Measurements from ENCODE around the gene GCA. TPM values are rescaled to one million over a fixed set of nuclear protein-coding genes. Genes with fewer than 3 reads are reported as not detected.

Gene GCA
- total RNA-seq, 2 experiments from 2014 or later, result 13.1 to 13.7 TPM

DNA sequence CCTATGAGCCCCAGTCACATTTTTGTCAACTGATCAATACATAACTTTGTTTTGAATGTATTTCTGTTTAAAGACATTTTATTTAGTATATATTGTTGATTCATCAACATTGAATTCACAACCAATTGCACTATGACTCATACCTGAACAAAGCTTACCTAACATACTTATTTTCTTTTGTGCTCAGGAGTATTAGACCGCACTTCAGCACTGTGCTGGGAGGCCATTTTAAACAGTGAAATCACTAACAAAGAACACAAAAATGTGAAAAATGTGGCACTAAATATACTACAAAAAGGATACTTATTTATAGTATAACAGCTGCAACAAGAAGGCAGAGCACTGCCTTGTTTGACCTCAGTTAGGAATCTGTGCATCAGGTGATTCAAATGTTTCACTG lies 13.1 kb upstream of the GCA start:
- ATAC-seq, result no peak
- peaks cover 3% of the 10 kb centered on the region for H3K36me3 Mint-ChIP-seq (ENCODE audit: low read depth)

GRCh38 chr2:162333968-162334367 lies 10.0 kb upstream of the GCA start:
- H3K4me1 Mint-ChIP-seq (ENCODE audit: low read depth), result peaks cover 1% of the 10 kb centered on the region
- H3K9me3 Mint-ChIP-seq (ENCODE audit: insufficient read depth), result no peaks in the 10 kb centered on the region
- no peak overlapping the region for H3K4me3 Mint-ChIP-seq
- DNase-seq (peak; percentile 41), ATAC-seq (peak; percentile 63)
- ChIA-PET CTCF (interaction anchor here (0.6 to 2.1 kb wide), 17 partner anchors 9 to 277 kb away, joined by 3 to 28 read pairs (median 6); partner anchors contain the start of genes GCA and IFIH1), POLR2A (interaction anchor here (1.5 kb wide), 1 partner anchor 15 kb away, joined by 6 read pairs; the partner anchor contains the start of gene IFIH1)
- H3K27ac Mint-ChIP-seq, result no peak overlapping the region
- peaks cover 3% of the 10 kb centered on the region for H3K36me3 Mint-ChIP-seq (ENCODE audit: low read depth)
- no peaks in the 10 kb centered on the region for H3K27me3 Mint-ChIP-seq (ENCODE audit: low read depth)

More for the DNA sequence above, 13.1 kb upstream of the GCA start:
- DNase-seq, result no peak
- peaks cover 11% of the 10 kb centered on the region for H3K4me1 Mint-ChIP-seq (ENCODE audit: low read depth)
- no peak overlapping the region for H3K27ac Mint-ChIP-seq
- ChIA-PET CTCF (no interaction called here), POLR2A (interaction anchor here (1.0 kb wide), 1 partner anchor 12 kb away, joined by 4 read pairs; the partner anchor contains the start of gene IFIH1)
- H3K9me3 Mint-ChIP-seq (ENCODE audit: insufficient read depth), result no peaks in the 10 kb centered on the region
- H3K27me3 Mint-ChIP-seq (ENCODE audit: low read depth), result no peaks in the 10 kb centered on the region
- H3K4me3 Mint-ChIP-seq, result no peak overlapping the region

- Mint-ChIP-seq H3K27ac (no peak overlapping the region), H3K27me3 (ENCODE audit: low read depth) (peaks cover 3% of the 10 kb centered on the region), H3K9me3 (ENCODE audit: insufficient read depth) (no peaks in the 10 kb centered on the region), H3K4me1 (ENCODE audit: low read depth) (no peaks in the 10 kb centered on the region), H3K4me3 (no peak overlapping the region), H3K36me3 (ENCODE audit: low read depth) (peaks cover 1% of the 10 kb centered on the region)
- DNase-seq (no peak), ATAC-seq (no peak)
- ChIA-PET CTCF (interaction anchor here (1.4 kb wide), 1 partner anchor 8 kb away, joined by 3 read pairs; no protein-coding TSS in a partner anchor), POLR2A (interaction anchor here (1.3 kb wide), 1 partner anchor 19 kb away, joined by 4 read pairs; the partner anchor contains the start of gene IFIH1)
Observed at GRCh38 chr2:162337868-162338267, 6.1 kb upstream of the GCA start.

DNA sequence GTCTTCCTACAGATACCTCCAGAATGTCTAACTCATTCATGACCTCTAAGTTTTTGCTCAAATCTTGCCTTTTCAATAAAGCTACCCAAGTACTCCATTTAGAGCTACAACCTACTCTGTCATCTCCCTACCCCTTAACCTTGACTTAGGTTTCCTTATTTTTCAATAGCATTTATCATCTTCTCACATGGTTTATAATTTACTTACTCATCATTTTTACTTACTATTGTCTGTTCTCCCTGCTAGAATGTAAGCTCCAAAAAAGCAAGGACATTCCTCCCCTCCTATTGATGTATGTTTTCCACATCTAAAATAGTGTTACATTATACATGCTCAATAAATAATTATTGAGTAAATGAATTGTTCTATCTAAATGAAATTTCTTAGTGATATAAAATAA lies 3.1 kb upstream of the GCA start:
- ChIA-PET POLR2A (no interaction called here), CTCF (interaction anchor here (0.8 kb wide), 1 partner anchor 119 kb away, joined by 3 read pairs; no protein-coding TSS in a partner anchor)
- H3K27ac Mint-ChIP-seq, result no peak overlapping the region
- no peaks in the 10 kb centered on the region for H3K9me3 Mint-ChIP-seq (ENCODE audit: insufficient read depth)
- H3K27me3 Mint-ChIP-seq (ENCODE audit: low read depth), result peaks cover 5% of the 10 kb centered on the region
- peaks cover 16% of the 10 kb centered on the region for H3K4me1 Mint-ChIP-seq (ENCODE audit: low read depth)
- DNase-seq, result no peak
- no peak for ATAC-seq
- H3K4me3 Mint-ChIP-seq, result no peak overlapping the region
- no peaks in the 10 kb centered on the region for H3K36me3 Mint-ChIP-seq (ENCODE audit: low read depth)

DNA sequence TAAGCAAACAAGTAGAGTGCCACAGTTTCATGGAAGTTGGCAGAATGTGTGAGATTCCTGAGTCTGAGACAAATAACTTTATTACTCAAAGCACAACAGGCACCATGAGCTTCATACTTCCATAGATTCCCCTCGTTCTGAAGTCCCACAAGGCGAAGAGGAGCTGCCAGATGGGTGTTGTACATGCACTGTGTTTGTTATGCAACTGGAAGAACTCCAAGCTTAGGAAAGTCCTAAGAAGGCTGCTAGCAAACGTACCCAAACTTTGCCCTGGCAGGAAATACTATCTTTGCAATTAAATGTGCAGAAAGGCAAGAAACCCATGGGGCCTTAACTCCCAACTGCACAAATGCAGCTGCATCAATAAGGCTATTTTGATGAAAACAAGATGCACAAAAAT lies 1.6 kb upstream of the GCA start:
- DNase-seq (no peak), ATAC-seq (no peak)
- ChIA-PET CTCF (interaction anchor here (1.3 kb wide), 1 partner anchor 16 kb away, joined by 4 read pairs; no protein-coding TSS in a partner anchor), POLR2A (no interaction called here)
- peaks cover 8% of the 10 kb centered on the region for H3K27me3 Mint-ChIP-seq (ENCODE audit: low read depth)
- H3K4me3 Mint-ChIP-seq, result no peak overlapping the region
- no peaks in the 10 kb centered on the region for H3K9me3 Mint-ChIP-seq (ENCODE audit: insufficient read depth)
- H3K36me3 Mint-ChIP-seq (ENCODE audit: low read depth), result no peaks in the 10 kb centered on the region
- H3K27ac Mint-ChIP-seq, result no peak overlapping the region
- peaks cover 16% of the 10 kb centered on the region for H3K4me1 Mint-ChIP-seq (ENCODE audit: low read depth)

DNA sequence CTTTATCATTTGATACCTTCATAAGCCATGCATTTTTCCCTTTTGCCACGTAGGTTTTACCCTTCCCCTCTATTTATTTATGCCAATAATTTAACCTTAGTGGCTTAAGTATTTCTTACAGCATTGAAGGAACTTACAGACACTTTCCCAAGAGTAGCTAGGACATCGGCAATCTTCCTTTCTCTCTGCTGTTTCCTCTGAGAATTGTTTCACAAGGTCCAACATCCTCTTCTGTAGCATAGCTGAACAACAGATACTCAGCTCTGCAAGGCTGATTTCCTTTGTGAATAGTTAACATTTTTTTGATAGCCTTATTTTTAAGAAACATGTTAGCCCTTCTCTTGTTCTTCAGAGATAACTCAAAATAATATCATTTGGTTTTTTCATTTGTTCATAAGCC lies 1.1 kb upstream of the GCA start:
- H3K9me3 Mint-ChIP-seq (ENCODE audit: insufficient read depth), result no peaks in the 10 kb centered on the region
- no peak for ATAC-seq
- CTCF ChIA-PET, result interaction anchor here (1.3 to 1.9 kb wide), 4 partner anchors 8 to 44 kb away, joined by 3 to 17 read pairs (median 8); partner anchors contain the start of gene IFIH1
- peaks cover 16% of the 10 kb centered on the region for H3K4me1 Mint-ChIP-seq (ENCODE audit: low read depth)
- no peaks in the 10 kb centered on the region for H3K36me3 Mint-ChIP-seq (ENCODE audit: low read depth)
- H3K4me3 Mint-ChIP-seq, result peak overlapping the region; percentile 89
- POLR2A ChIA-PET, result interaction anchor here (1.0 to 1.6 kb wide), 2 partner anchors 24 to 30 kb away, joined by 3 to 12 read pairs; partner anchors contain the start of gene IFIH1
- DNase-seq, result no peak
- no peak overlapping the region for H3K27ac Mint-ChIP-seq
- H3K27me3 Mint-ChIP-seq (ENCODE audit: low read depth), result peaks cover 8% of the 10 kb centered on the region

GRCh38 chr2:162343492-162343823 lies 474 bp upstream of the GCA start:
- ChIA-PET POLR2A (interaction anchor here (1.0 to 1.6 kb wide), 2 partner anchors 25 to 31 kb away, joined by 3 to 12 read pairs; partner anchors contain the start of gene IFIH1), CTCF (interaction anchor here (1.3 to 1.9 kb wide), 4 partner anchors 9 to 45 kb away, joined by 3 to 17 read pairs (median 8); partner anchors contain the start of gene IFIH1)
- Mint-ChIP-seq H3K9me3 (ENCODE audit: insufficient read depth) (no peaks in the 10 kb centered on the region), H3K27me3 (ENCODE audit: low read depth) (peaks cover 8% of the 10 kb centered on the region), H3K4me1 (ENCODE audit: low read depth) (peaks cover 16% of the 10 kb centered on the region), H3K27ac (peak overlapping the region; percentile 81), H3K4me3 (peak overlapping the region; percentile 89), H3K36me3 (ENCODE audit: low read depth) (no peaks in the 10 kb centered on the region)
- ATAC-seq (no peak), DNase-seq (no peak)

DNA sequence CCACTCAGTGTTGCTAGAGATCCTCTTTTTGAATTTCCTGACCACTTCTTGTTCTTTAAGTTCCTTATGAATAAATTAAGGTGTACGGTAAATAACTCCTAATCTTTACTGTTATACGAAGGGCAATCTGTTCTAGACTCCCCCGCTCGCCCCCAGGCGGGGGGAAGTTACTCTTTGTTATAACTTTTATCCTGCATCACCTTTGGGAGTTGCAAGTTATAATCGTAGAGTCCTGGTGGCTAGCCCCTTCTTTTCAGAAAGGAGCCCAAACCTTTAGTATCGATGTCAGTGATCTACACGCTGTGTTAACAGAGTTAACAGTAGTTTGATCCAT lies 652 bp downstream of the GCA start:
- no peaks in the 10 kb centered on the region for H3K9me3 Mint-ChIP-seq (ENCODE audit: insufficient read depth)
- H3K27ac Mint-ChIP-seq, result no peak overlapping the region
- ChIA-PET CTCF (interaction anchor here (1.9 kb wide), 1 partner anchor 26 kb away, joined by 11 read pairs; the partner anchor contains the start of gene IFIH1), POLR2A (interaction anchor here (1.6 kb wide), 1 partner anchor 26 kb away, joined by 12 read pairs; the partner anchor contains the start of gene IFIH1)
- H3K4me3 Mint-ChIP-seq, result peak overlapping the region; percentile 89
- peaks cover 16% of the 10 kb centered on the region for H3K4me1 Mint-ChIP-seq (ENCODE audit: low read depth)
- H3K36me3 Mint-ChIP-seq (ENCODE audit: low read depth), result no peaks in the 10 kb centered on the region
- ATAC-seq, result no peak
- DNase-seq, result no peak
- H3K27me3 Mint-ChIP-seq (ENCODE audit: low read depth), result peaks cover 8% of the 10 kb centered on the region

DNA sequence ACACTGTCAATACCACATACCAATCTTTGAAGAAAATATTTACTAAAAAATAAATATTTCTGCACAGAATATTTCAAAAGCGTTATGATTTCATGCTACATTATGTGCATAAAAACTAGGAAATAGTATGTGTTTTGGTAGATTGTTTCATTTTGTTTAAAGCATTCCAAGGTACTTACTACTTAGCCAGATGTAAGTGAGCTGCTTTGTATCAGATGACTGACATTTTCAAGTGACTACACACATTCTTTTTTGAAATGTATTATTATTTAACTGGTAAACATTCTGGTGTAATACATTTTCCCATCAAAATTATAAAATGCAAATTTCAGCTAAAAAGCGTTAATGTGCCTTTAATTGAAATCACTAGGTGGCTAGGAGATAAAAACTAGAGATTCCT lies 21.5 kb downstream of the GCA start:
- no peak overlapping the region for H3K4me3 Mint-ChIP-seq
- no peaks in the 10 kb centered on the region for H3K9me3 Mint-ChIP-seq (ENCODE audit: insufficient read depth)

GRCh38 chr2:162368494-162368893 lies 24.6 kb downstream of the GCA start:
- ChIA-PET POLR2A (no interaction called here), CTCF (no interaction called here)
- Mint-ChIP-seq H3K27me3 (ENCODE audit: low read depth) (peaks cover 3% of the 10 kb centered on the region), H3K4me3 (no peak overlapping the region), H3K27ac (no peak overlapping the region), H3K36me3 (ENCODE audit: low read depth) (no peaks in the 10 kb centered on the region), H3K4me1 (ENCODE audit: low read depth) (no peaks in the 10 kb centered on the region), H3K9me3 (ENCODE audit: insufficient read depth) (no peaks in the 10 kb centered on the region)
- no peak for DNase-seq
- ATAC-seq, result no peak

More for the DNA sequence above, 21.5 kb downstream of the GCA start:
- no peak for DNase-seq
- Mint-ChIP-seq H3K27ac (no peak overlapping the region), H3K36me3 (ENCODE audit: low read depth) (no peaks in the 10 kb centered on the region), H3K27me3 (ENCODE audit: low read depth) (no peaks in the 10 kb centered on the region), H3K4me1 (ENCODE audit: low read depth) (no peaks in the 10 kb centered on the region)
- ChIA-PET CTCF (no interaction called here), POLR2A (no interaction called here)
- ATAC-seq, result no peak

GRCh38 chr2:162369551-162369950 lies 25.6 kb downstream of the GCA start:
- Mint-ChIP-seq H3K27ac (no peak overlapping the region), H3K27me3 (ENCODE audit: low read depth) (peaks cover 3% of the 10 kb centered on the region), H3K4me1 (ENCODE audit: low read depth) (no peaks in the 10 kb centered on the region), H3K36me3 (ENCODE audit: low read depth) (no peaks in the 10 kb centered on the region), H3K9me3 (ENCODE audit: insufficient read depth) (no peaks in the 10 kb centered on the region), H3K4me3 (no peak overlapping the region)
- CTCF ChIA-PET, result no interaction called here
- POLR2A ChIA-PET, result no interaction called here
- no peak for ATAC-seq
- DNase-seq, result no peak

GRCh38 chr2:162370931-162371330 lies 27.0 kb downstream of the GCA start:
- Mint-ChIP-seq H3K36me3 (ENCODE audit: low read depth) (no peaks in the 10 kb centered on the region), H3K4me3 (no peak overlapping the region), H3K27me3 (ENCODE audit: low read depth) (peaks cover 3% of the 10 kb centered on the region), H3K27ac (no peak overlapping the region), H3K4me1 (ENCODE audit: low read depth) (no peaks in the 10 kb centered on the region), H3K9me3 (ENCODE audit: insufficient read depth) (no peaks in the 10 kb centered on the region)
- ChIA-PET CTCF (no interaction called here), POLR2A (no interaction called here)
- ATAC-seq (no peak), DNase-seq (no peak)

- ChIA-PET CTCF (no interaction called here), POLR2A (no interaction called here)
- H3K36me3 Mint-ChIP-seq (ENCODE audit: low read depth), result no peaks in the 10 kb centered on the region
- H3K27ac Mint-ChIP-seq, result no peak overlapping the region
- H3K4me3 Mint-ChIP-seq, result no peak overlapping the region
- no peak for ATAC-seq
- no peak for DNase-seq
- H3K4me1 Mint-ChIP-seq (ENCODE audit: low read depth), result no peaks in the 10 kb centered on the region
- H3K9me3 Mint-ChIP-seq (ENCODE audit: insufficient read depth), result no peaks in the 10 kb centered on the region
- peaks cover 3% of the 10 kb centered on the region for H3K27me3 Mint-ChIP-seq (ENCODE audit: low read depth)
Observed at GRCh38 chr2:162372818-162373217, 28.9 kb downstream of the GCA start.

All from activated CD8-positive, alpha-beta T cell treated with anti-CD3 and anti-CD28 coated beads, Interleukin-2, amount 10 ng/mL, durations not matched to agents 7 days and 5 days (primary cell).